H1 (cell line): Measurements from ENCODE around the gene KLHL35. TPM values are rescaled to one million over a fixed set of nuclear protein-coding genes. Genes with fewer than 3 reads are reported as not detected.

Source experiments
- CTBP2 ChIP-seq: IDR thresholded peaks from 2 replicates; pipeline ENCODE4 v1.7.0; 2011; ENCODE audit warnings: borderline replicate concordance, mild to moderate bottlenecking, moderate library complexity, mixed read lengths, low read length; ENCODE audit not compliant: insufficient read depth, insufficient read length
- MAX ChIP-seq: IDR thresholded peaks from 2 replicates; pipeline ENCODE4 v1.6.1; 2012; ENCODE audit warnings: inconsistent platforms
- RAD21 ChIP-seq, 2 experiments: IDR thresholded peaks in 1 of 2; conservative IDR thresholded peaks in 1 of 2; 2 replicates each; pipeline ENCODE4 v1.6.1; 2011; ENCODE audit warnings: low read depth in 2 of 2, low read length in 2 of 2, improper control_type of control experiment in 1 of 2, inconsistent platforms in 1 of 2, mild to moderate bottlenecking in 1 of 2, moderate library complexity in 1 of 2
- polyA plus RNA-seq, 7 experiments: library from polyadenylated mRNA; depleted of rRNA in 3 of 7; stranded (reverse) in 5 of 7; unstranded in 2 of 7; fragments of >200 nt in 5 of 7; fragments of 200-250 nt in 2 of 7; gene quantifications; 1 replicate in 5 of 7; 2 replicates in 1 of 7; 4 replicates in 1 of 7; pipeline versions ENCODE4 v1.2.1 to v1.2.3, GENCODE V29; 2011 to 2013; ENCODE audit warnings: missing spikeins in 2 of 7, mixed read lengths in 2 of 7
- total RNA-seq: library from RNA; stranded (reverse); fragmentation: NEBNext Ultra II Directional; extraction: Animal tissue kit (Norgen Biotek cat#: 25700); gene quantifications from 2 replicates; pipeline ENCODE4 v1.2.1, GENCODE V29; 2021

Gene KLHL35
- total and polyA plus RNA-seq, 2 of the 8 experiments (the other 6 are each of a cell fraction or from before 2014, with no cell fraction given): 0.35 to 0.41 TPM

- TF ChIP-seq CTBP2: no peak
- TF ChIP-seq RAD21 (IDR thresholded peaks at IDR 0.05 in 1 of 2, conservative IDR thresholded peaks at IDR 0.05 in 1 of 2; ENCODE audit: low read depth in 2 of 2, low read length in 2 of 2): no peak
- no peak for TF ChIP-seq MAX
- TF ChIP-seq, all 59 proteins: peak for 0
Measured at GRCh38 chr11:75435571-75435925, 2.5 kb upstream of the KLHL35 start (continued).
